Esophagus muscularis mucosa (tissue), 4 donors: ENCODE data around the gene RBMS1.
"Not testable (repeated sequence)": the region's sequence is repeated elsewhere in the genome, so short reads cannot be mapped to it uniquely, and the experiment has no call there.

Source experiments
- CTCF ChIP-seq, 3 experiments: fragments of 200-600 bp in 2 of 3; fragments of 450-650 bp in 1 of 3; sonication (generic) in 2 of 3; IDR thresholded peaks; one replicate each; pipeline ENCODE4 v1.5.1; 2017 to 2019; ENCODE audit warnings: antibody characterized with exemption in 3 of 3, mild to moderate bottlenecking in 2 of 3, moderate library complexity in 1 of 3
- EP300 ChIP-seq: sonication (generic); formaldehyde crosslinking; IDR thresholded peaks from one replicate; pipeline ENCODE4 v1.6.1; 2017; ENCODE audit warnings: antibody characterized with exemption
- POLR2A ChIP-seq: fragments of 450-650 bp; IDR thresholded peaks from one replicate; pipeline ENCODE4 v1.6.1; 2017; ENCODE audit warnings: antibody characterized with exemption, moderate library complexity, mild to moderate bottlenecking, low read depth

GRCh38 chr2:160439038-160439437, 54.6 kb downstream of the RBMS1 start:
- TF ChIP-seq POLR2A; EP300; CTCF (IDR thresholded peaks at IDR 0.05): not testable (repeated sequence)
